Sigmoid colon (tissue), 4 donors: ENCODE results near the gene TSTD2.

Experiments
- EP300 ChIP-seq, 4 donors: sonication (generic); formaldehyde crosslinking; IDR thresholded peaks; one replicate each; pipeline ENCODE4 v1.6.1; 2017; ENCODE audit warnings: antibody characterized with exemption in 4 of 4
- POLR2A ChIP-seq, 2 donors: fragments of 450-650 bp; IDR thresholded peaks; one replicate each; pipeline ENCODE4 v1.6.1; 2016; ENCODE audit warnings: antibody characterized with exemption in 2 of 2, mild to moderate bottlenecking in 2 of 2, moderate library complexity in 2 of 2
- POLR2AphosphoS5 ChIP-seq, 4 donors: sonication (generic); formaldehyde crosslinking; IDR thresholded peaks; one replicate each; pipeline ENCODE4 v1.6.1; 2017; ENCODE audit warnings: antibody characterized with exemption in 4 of 4
- TF ChIP-seq, protein P1 (sequence below), 4 experiments: fragments of 450-650 bp in 3 of 4; fragments of 200-600 bp in 1 of 4; IDR thresholded peaks; one replicate each; pipeline ENCODE4 v1.5.1; 2016 to 2019; ENCODE audit warnings: antibody characterized with exemption in 4 of 4, mild to moderate bottlenecking in 3 of 4, moderate library complexity in 2 of 4

- TF ChIP-seq, protein P1, sequence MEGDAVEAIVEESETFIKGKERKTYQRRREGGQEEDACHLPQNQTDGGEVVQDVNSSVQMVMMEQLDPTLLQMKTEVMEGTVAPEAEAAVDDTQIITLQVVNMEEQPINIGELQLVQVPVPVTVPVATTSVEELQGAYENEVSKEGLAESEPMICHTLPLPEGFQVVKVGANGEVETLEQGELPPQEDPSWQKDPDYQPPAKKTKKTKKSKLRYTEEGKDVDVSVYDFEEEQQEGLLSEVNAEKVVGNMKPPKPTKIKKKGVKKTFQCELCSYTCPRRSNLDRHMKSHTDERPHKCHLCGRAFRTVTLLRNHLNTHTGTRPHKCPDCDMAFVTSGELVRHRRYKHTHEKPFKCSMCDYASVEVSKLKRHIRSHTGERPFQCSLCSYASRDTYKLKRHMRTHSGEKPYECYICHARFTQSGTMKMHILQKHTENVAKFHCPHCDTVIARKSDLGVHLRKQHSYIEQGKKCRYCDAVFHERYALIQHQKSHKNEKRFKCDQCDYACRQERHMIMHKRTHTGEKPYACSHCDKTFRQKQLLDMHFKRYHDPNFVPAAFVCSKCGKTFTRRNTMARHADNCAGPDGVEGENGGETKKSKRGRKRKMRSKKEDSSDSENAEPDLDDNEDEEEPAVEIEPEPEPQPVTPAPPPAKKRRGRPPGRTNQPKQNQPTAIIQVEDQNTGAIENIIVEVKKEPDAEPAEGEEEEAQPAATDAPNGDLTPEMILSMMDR (IDR thresholded peaks at IDR 0.05) = no peak
- TF ChIP-seq POLR2AphosphoS5 (IDR thresholded peaks at IDR 0.05) (peak; percentile 18 to 78 (median 63)), POLR2A (IDR thresholded peaks at IDR 0.05) (no peak), EP300 (IDR thresholded peaks at IDR 0.05) (peak in 3 of 4 donors; percentile 36 to 78 (median 50))
Observed at GRCh38 chr9:97594381-97594921, 38.7 kb downstream of the TSTD2 start.
